Measurements from ENCODE around the gene ADCY10.
"Not testable (repeated sequence)": the region's sequence is repeated elsewhere in the genome, so short reads cannot be mapped to it uniquely, and the experiment has no call there.

ADCY10 gene

GRCh38 chr1:167882376-167882775 lies 31.6 kb downstream of the ADCY10 start:
- in situ Hi-C loops (cut with MboI; ENCODE audit: low sequenced_read_pairs): no loop called here

- in situ Hi-C loops (cut with MboI; ENCODE audit: low sequenced_read_pairs): no loop called here
Observed at GRCh38 chr1:167881786-167882185, 32.1 kb downstream of the ADCY10 start.

GRCh38 chr1:167881069-167881468 lies 32.9 kb downstream of the ADCY10 start:
- in situ Hi-C loops (cut with MboI; ENCODE audit: low sequenced_read_pairs): no loop called here

GRCh38 chr1:167880580-167881021 lies 33.3 kb downstream of the ADCY10 start:
- in situ Hi-C loops (cut with MboI; ENCODE audit: low sequenced_read_pairs): no loop called here

- in situ Hi-C loops (cut with MboI; ENCODE audit: low sequenced_read_pairs): no loop called here
Observed at GRCh38 chr1:167879508-167879907, 34.4 kb downstream of the ADCY10 start.

- in situ Hi-C loops (cut with MboI; ENCODE audit: low sequenced_read_pairs): no loop called here
Observed at GRCh38 chr1:167878372-167879160, 35.4 kb downstream of the ADCY10 start.

- in situ Hi-C loops (cut with MboI; ENCODE audit: low sequenced_read_pairs): no loop called here
Observed at GRCh38 chr1:167876597-167877175, 37.2 kb downstream of the ADCY10 start.

- in situ Hi-C loops (cut with MboI; ENCODE audit: low sequenced_read_pairs): no loop called here
Observed at GRCh38 chr1:167871331-167871730, 42.6 kb downstream of the ADCY10 start.

GRCh38 chr1:167869157-167870001 lies 44.6 kb downstream of the ADCY10 start:
- in situ Hi-C loops (cut with MboI; ENCODE audit: low sequenced_read_pairs): not testable (repeated sequence)

GRCh38 chr1:167866739-167867414 lies 47.1 kb downstream of the ADCY10 start:
- in situ Hi-C loops (cut with MboI; ENCODE audit: low sequenced_read_pairs): not testable (repeated sequence)

GRCh38 chr1:167866326-167866725 lies 47.6 kb downstream of the ADCY10 start:
- in situ Hi-C loops (cut with MboI; ENCODE audit: low sequenced_read_pairs): not testable (repeated sequence)

- in situ Hi-C loops (cut with MboI; ENCODE audit: low sequenced_read_pairs): not testable (repeated sequence)
Observed at GRCh38 chr1:167865804-167866308, 48.1 kb downstream of the ADCY10 start.

- in situ Hi-C loops (cut with MboI; ENCODE audit: low sequenced_read_pairs): not testable (repeated sequence)
Observed at GRCh38 chr1:167865193-167865592, 48.7 kb downstream of the ADCY10 start.

- in situ Hi-C loops (cut with MboI; ENCODE audit: low sequenced_read_pairs): no loop called here
Observed at GRCh38 chr1:167864392-167865032, 49.4 kb downstream of the ADCY10 start.

- in situ Hi-C loops (cut with MboI; ENCODE audit: low sequenced_read_pairs): no loop called here
Observed at GRCh38 chr1:167863921-167864279, 50.0 kb downstream of the ADCY10 start.

- in situ Hi-C loops (cut with MboI; ENCODE audit: low sequenced_read_pairs): not testable (repeated sequence)
Observed at GRCh38 chr1:167863191-167863920, 50.6 kb downstream of the ADCY10 start.

- in situ Hi-C loops (cut with MboI; ENCODE audit: low sequenced_read_pairs): no loop called here
Observed at GRCh38 chr1:167862432-167863076, 51.4 kb downstream of the ADCY10 start.

- in situ Hi-C loops (cut with MboI; ENCODE audit: low sequenced_read_pairs): no loop called here
Observed at GRCh38 chr1:167861664-167862381, 52.1 kb downstream of the ADCY10 start.
